ENCODE results near the gene ZNF445. TPM values are rescaled to one million over a fixed set of nuclear protein-coding genes. Genes with fewer than 3 reads are reported as not detected.

The ZNF445 gene
- total and polyA plus RNA-seq, 9 of the 15 experiments (the other 6 are each of a cell fraction or from before 2014, with no cell fraction given): 1.2 to 26.9 (median 10.6) TPM

GRCh38 chr3:44464509-44464908 is 13.0 kb downstream of the ZNF445 start (continued):
- TF ChIP-seq E2F8 (IDR thresholded peaks at IDR 0.05; ENCODE audit: low read depth, partially characterized antibody) (no peak), PYGO2 (tag; IDR thresholded peaks at IDR 0.05) (no peak), NFE2L1 (tag; IDR thresholded peaks at IDR 0.05; ENCODE audit: borderline replicate concordance, low read depth) (no peak), MTA2 (IDR thresholded peaks at IDR 0.05; ENCODE audit: low read depth) (no peak), ETV5 (CRISPR knock-in tag; IDR thresholded peaks at IDR 0.05; ENCODE audit: low read depth) (no peak), ARID1B (IDR thresholded peaks at IDR 0.05) (no peak)
- TF ChIP-seq, protein P1, sequence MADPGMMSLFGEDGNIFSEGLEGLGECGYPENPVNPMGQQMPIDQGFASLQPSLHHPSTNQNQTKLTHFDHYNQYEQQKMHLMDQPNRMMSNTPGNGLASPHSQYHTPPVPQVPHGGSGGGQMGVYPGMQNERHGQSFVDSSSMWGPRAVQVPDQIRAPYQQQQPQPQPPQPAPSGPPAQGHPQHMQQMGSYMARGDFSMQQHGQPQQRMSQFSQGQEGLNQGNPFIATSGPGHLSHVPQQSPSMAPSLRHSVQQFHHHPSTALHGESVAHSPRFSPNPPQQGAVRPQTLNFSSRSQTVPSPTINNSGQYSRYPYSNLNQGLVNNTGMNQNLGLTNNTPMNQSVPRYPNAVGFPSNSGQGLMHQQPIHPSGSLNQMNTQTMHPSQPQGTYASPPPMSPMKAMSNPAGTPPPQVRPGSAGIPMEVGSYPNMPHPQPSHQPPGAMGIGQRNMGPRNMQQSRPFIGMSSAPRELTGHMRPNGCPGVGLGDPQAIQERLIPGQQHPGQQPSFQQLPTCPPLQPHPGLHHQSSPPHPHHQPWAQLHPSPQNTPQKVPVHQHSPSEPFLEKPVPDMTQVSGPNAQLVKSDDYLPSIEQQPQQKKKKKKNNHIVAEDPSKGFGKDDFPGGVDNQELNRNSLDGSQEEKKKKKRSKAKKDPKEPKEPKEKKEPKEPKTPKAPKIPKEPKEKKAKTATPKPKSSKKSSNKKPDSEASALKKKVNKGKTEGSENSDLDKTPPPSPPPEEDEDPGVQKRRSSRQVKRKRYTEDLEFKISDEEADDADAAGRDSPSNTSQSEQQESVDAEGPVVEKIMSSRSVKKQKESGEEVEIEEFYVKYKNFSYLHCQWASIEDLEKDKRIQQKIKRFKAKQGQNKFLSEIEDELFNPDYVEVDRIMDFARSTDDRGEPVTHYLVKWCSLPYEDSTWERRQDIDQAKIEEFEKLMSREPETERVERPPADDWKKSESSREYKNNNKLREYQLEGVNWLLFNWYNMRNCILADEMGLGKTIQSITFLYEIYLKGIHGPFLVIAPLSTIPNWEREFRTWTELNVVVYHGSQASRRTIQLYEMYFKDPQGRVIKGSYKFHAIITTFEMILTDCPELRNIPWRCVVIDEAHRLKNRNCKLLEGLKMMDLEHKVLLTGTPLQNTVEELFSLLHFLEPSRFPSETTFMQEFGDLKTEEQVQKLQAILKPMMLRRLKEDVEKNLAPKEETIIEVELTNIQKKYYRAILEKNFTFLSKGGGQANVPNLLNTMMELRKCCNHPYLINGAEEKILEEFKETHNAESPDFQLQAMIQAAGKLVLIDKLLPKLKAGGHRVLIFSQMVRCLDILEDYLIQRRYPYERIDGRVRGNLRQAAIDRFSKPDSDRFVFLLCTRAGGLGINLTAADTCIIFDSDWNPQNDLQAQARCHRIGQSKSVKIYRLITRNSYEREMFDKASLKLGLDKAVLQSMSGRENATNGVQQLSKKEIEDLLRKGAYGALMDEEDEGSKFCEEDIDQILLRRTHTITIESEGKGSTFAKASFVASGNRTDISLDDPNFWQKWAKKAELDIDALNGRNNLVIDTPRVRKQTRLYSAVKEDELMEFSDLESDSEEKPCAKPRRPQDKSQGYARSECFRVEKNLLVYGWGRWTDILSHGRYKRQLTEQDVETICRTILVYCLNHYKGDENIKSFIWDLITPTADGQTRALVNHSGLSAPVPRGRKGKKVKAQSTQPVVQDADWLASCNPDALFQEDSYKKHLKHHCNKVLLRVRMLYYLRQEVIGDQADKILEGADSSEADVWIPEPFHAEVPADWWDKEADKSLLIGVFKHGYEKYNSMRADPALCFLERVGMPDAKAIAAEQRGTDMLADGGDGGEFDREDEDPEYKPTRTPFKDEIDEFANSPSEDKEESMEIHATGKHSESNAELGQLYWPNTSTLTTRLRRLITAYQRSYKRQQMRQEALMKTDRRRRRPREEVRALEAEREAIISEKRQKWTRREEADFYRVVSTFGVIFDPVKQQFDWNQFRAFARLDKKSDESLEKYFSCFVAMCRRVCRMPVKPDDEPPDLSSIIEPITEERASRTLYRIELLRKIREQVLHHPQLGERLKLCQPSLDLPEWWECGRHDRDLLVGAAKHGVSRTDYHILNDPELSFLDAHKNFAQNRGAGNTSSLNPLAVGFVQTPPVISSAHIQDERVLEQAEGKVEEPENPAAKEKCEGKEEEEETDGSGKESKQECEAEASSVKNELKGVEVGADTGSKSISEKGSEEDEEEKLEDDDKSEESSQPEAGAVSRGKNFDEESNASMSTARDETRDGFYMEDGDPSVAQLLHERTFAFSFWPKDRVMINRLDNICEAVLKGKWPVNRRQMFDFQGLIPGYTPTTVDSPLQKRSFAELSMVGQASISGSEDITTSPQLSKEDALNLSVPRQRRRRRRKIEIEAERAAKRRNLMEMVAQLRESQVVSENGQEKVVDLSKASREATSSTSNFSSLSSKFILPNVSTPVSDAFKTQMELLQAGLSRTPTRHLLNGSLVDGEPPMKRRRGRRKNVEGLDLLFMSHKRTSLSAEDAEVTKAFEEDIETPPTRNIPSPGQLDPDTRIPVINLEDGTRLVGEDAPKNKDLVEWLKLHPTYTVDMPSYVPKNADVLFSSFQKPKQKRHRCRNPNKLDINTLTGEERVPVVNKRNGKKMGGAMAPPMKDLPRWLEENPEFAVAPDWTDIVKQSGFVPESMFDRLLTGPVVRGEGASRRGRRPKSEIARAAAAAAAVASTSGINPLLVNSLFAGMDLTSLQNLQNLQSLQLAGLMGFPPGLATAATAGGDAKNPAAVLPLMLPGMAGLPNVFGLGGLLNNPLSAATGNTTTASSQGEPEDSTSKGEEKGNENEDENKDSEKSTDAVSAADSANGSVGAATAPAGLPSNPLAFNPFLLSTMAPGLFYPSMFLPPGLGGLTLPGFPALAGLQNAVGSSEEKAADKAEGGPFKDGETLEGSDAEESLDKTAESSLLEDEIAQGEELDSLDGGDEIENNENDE (IDR thresholded peaks at IDR 0.05; ENCODE audit: low read depth, low read length): no peak

Data from K562 (cell line).